HEK293 (cell line): ENCODE measurements around the gene MGAT4A.

Experiments used
- CTCF ChIA-PET: fragments of 350-600 bp; formaldehyde crosslinking; extraction: SDS; loops from one replicate; lab custom pipeline; 2021; ENCODE audit warnings: antibody characterized with exemption; lab: Yijun Ruan, JAX
- POLR2A ChIA-PET: fragments of 300-600 bp; formaldehyde crosslinking; extraction: SDS; loops from one replicate; lab custom pipeline; 2020; ENCODE audit warnings: antibody characterized with exemption, inconsistent platforms; lab: Yijun Ruan, JAX
- H3K27ac ChIP-seq: fragments of 200-500 bp; sonication (Bioruptor generic); 2 replicates; pipeline ENCODE4 v1.5.1; 2014; ENCODE audit warnings: low read depth, low read length, control low read depth, inconsistent platforms; ENCODE audit errors: extremely low read depth
- H3K36me3 ChIP-seq, 2 experiments: fragments of 200-500 bp in 1 of 2; sonication (Bioruptor generic) in 1 of 2; 1 replicate in 1 of 2; 2 replicates in 1 of 2; pipeline ENCODE4 v1.5.1; 2014 to 2017; ENCODE audit warnings: inconsistent platforms in 2 of 2, low read length in 2 of 2; ENCODE audit not compliant: control insufficient read depth in 2 of 2, insufficient read depth in 1 of 2
- H3K4me1 ChIP-seq: fragments of 200-500 bp; sonication (Bioruptor generic); 2 replicates; pipeline ENCODE4 v1.5.1; 2014; ENCODE audit warnings: mild to moderate bottlenecking, low read length, inconsistent platforms; ENCODE audit not compliant: control insufficient read depth, insufficient read depth
- H3K4me3 ChIP-seq: 2 replicates; pipeline ENCODE4 v1.5.1; 2011; ENCODE audit warnings: low read depth, mild to moderate bottlenecking, control low read depth, low read length, moderate library complexity
- H3K9me3 ChIP-seq: fragments of 200-500 bp; sonication (Bioruptor generic); 2 replicates; pipeline ENCODE4 v1.5.1; 2014; ENCODE audit warnings: low read depth, low read length, inconsistent platforms; ENCODE audit not compliant: control insufficient read depth, insufficient read depth
- ATF2 ChIP-seq: fragments of 450-650 bp; formaldehyde crosslinking; IDR thresholded peaks from 2 replicates; pipeline ENCODE4 v1.5.1; 2016; ENCODE audit warnings: missing biosample characterization, missing genetic modification characterization, low read depth
- GLI4 ChIP-seq: fragments of 450-650 bp; formaldehyde crosslinking; IDR thresholded peaks from 2 replicates; pipeline ENCODE4 v1.5.1; 2016; ENCODE audit warnings: missing biosample characterization, missing genetic modification characterization
- INSM2 ChIP-seq: fragments of 450-650 bp; formaldehyde crosslinking; IDR thresholded peaks from 2 replicates; pipeline ENCODE4 v1.5.1; 2016; ENCODE audit warnings: missing biosample characterization, missing genetic modification characterization
- PATZ1 ChIP-seq: fragments of 450-650 bp; formaldehyde crosslinking; IDR thresholded peaks from 2 replicates; pipeline ENCODE4 v1.5.1; 2016; ENCODE audit warnings: missing biosample characterization, missing genetic modification characterization
- REPIN1 ChIP-seq: fragments of 450-650 bp; formaldehyde crosslinking; IDR thresholded peaks from 2 replicates; pipeline ENCODE4 v1.5.1; 2017; ENCODE audit warnings: missing biosample characterization, missing genetic modification characterization, low read depth
- ZFP37 ChIP-seq: fragments of 450-650 bp; formaldehyde crosslinking; IDR thresholded peaks from 2 replicates; pipeline ENCODE4 v1.5.1; 2016; ENCODE audit warnings: missing biosample characterization, missing genetic modification characterization
- ZIC2 ChIP-seq: fragments of 450-650 bp; formaldehyde crosslinking; IDR thresholded peaks from 2 replicates; pipeline ENCODE4 v1.5.1; 2016; ENCODE audit warnings: missing biosample characterization, missing genetic modification characterization
- ZNF121 ChIP-seq: fragments of 450-650 bp; formaldehyde crosslinking; IDR thresholded peaks from 2 replicates; pipeline ENCODE4 v1.5.1; 2016; ENCODE audit warnings: missing biosample characterization, missing genetic modification characterization
- ZNF148 ChIP-seq: fragments of 450-650 bp; formaldehyde crosslinking; IDR thresholded peaks from 2 replicates; pipeline ENCODE4 v1.5.0; 2017; ENCODE audit warnings: missing biosample characterization, missing genetic modification characterization, borderline replicate concordance
- ZNF155 ChIP-seq: fragments of 450-650 bp; formaldehyde crosslinking; IDR thresholded peaks from 2 replicates; pipeline ENCODE4 v1.5.1; 2016; ENCODE audit warnings: missing biosample characterization, missing genetic modification characterization
- ZNF19 ChIP-seq: fragments of 450-650 bp; formaldehyde crosslinking; IDR thresholded peaks from 2 replicates; pipeline ENCODE4; 2016; ENCODE audit warnings: missing biosample characterization, missing genetic modification characterization, low read depth
- ZNF202 ChIP-seq: fragments of 450-650 bp; formaldehyde crosslinking; IDR thresholded peaks from 2 replicates; pipeline ENCODE4 v1.5.1; 2016; ENCODE audit warnings: missing biosample characterization, missing genetic modification characterization, borderline replicate concordance
- ZNF292 ChIP-seq: fragments of 450-650 bp; formaldehyde crosslinking; IDR thresholded peaks from 2 replicates; pipeline ENCODE4 v1.5.1; 2016; ENCODE audit warnings: low read depth, missing biosample characterization, missing genetic modification characterization, borderline replicate concordance
- ZNF302 ChIP-seq: fragments of 450-650 bp; formaldehyde crosslinking; IDR thresholded peaks from 2 replicates; pipeline ENCODE4 v1.5.1; 2016; ENCODE audit warnings: missing biosample characterization, missing genetic modification characterization, low read depth
- ZNF354C ChIP-seq: fragments of 450-650 bp; formaldehyde crosslinking; IDR thresholded peaks from 2 replicates; pipeline ENCODE4 v1.5.1; 2016; ENCODE audit warnings: missing biosample characterization, missing genetic modification characterization, low read depth, borderline replicate concordance
- ZNF514 ChIP-seq: fragments of 450-650 bp; formaldehyde crosslinking; IDR thresholded peaks from 2 replicates; pipeline ENCODE4 v1.5.1; 2016; ENCODE audit warnings: missing biosample characterization, missing genetic modification characterization
- ZNF555 ChIP-seq: fragments of 450-650 bp; formaldehyde crosslinking; conservative IDR thresholded peaks from 2 replicates; pipeline ENCODE4 v1.5.1; 2017; ENCODE audit warnings: missing biosample characterization, mild to moderate bottlenecking, missing genetic modification characterization, inconsistent platforms
- ZNF561 ChIP-seq: fragments of 450-650 bp; IDR thresholded peaks from 2 replicates; pipeline ENCODE4 v1.5.1; 2018; ENCODE audit warnings: missing biosample characterization, missing genetic modification characterization, borderline replicate concordance
- ZNF571 ChIP-seq: fragments of 450-650 bp; formaldehyde crosslinking; IDR thresholded peaks from 2 replicates; pipeline ENCODE4 v1.5.0; 2017; ENCODE audit warnings: missing biosample characterization, missing genetic modification characterization
- ZNF626 ChIP-seq: fragments of 450-650 bp; sonication (Bioruptor Pico); formaldehyde crosslinking; IDR thresholded peaks from 2 replicates; pipeline ENCODE4 v1.5.1; 2018; ENCODE audit warnings: missing biosample characterization, missing genetic modification characterization, inconsistent platforms
- ZNF629 ChIP-seq: fragments of 450-650 bp; formaldehyde crosslinking; IDR thresholded peaks from 2 replicates; pipeline ENCODE4 v1.5.1; 2017; ENCODE audit warnings: missing biosample characterization, missing genetic modification characterization
- ZNF792 ChIP-seq: fragments of 450-650 bp; formaldehyde crosslinking; IDR thresholded peaks from 2 replicates; pipeline ENCODE4 v1.5.1; 2016; ENCODE audit warnings: missing biosample characterization, missing genetic modification characterization
- ZNF837 ChIP-seq: fragments of 450-650 bp; formaldehyde crosslinking; IDR thresholded peaks from 2 replicates; pipeline ENCODE4 v1.5.1; 2016; ENCODE audit warnings: missing biosample characterization, missing genetic modification characterization
- ZSCAN16 ChIP-seq: fragments of 450-650 bp; formaldehyde crosslinking; IDR thresholded peaks from 2 replicates; pipeline ENCODE4 v1.5.1; 2016; ENCODE audit warnings: missing biosample characterization, missing genetic modification characterization
- ZSCAN18 ChIP-seq: fragments of 450-650 bp; formaldehyde crosslinking; IDR thresholded peaks from 2 replicates; pipeline ENCODE4 v1.5.1; 2016; ENCODE audit warnings: missing biosample characterization, missing genetic modification characterization

Gene MGAT4A

GRCh38 chr2:98709535-98709934 lies 21.4 kb downstream of the MGAT4A start (continued):
- no peak for TF ChIP-seq ATF2 (tag by site-specific recombination)
- TF ChIP-seq GLI4 (tag by site-specific recombination) = no peak

GRCh38 chr2:98708396-98709186 lies 22.3 kb downstream of the MGAT4A start:
- Histone ChIP-seq H3K4me1 (no peaks in the 10 kb centered on the region), H3K4me3 (no peak overlapping the region), H3K27ac (no peak overlapping the region)
- CTCF ChIA-PET = no interaction called here
- TF ChIP-seq ZNF148 (tag by site-specific recombination) (no peak), PATZ1 (tag by site-specific recombination) (no peak), ZNF19 (no peak), ZNF354C (tag by site-specific recombination) (no peak), ZNF121 (no peak), ZNF302 (tag by site-specific recombination) (no peak), ZNF555 (tag by site-specific recombination) (no peak), REPIN1 (tag by site-specific recombination) (no peak)
- TF ChIP-seq, all 188 proteins: peak for 0
- Histone ChIP-seq H3K9me3 (no peaks in the 10 kb centered on the region), H3K36me3 (no peaks in the 10 kb centered on the region)
- POLR2A ChIA-PET = no interaction called here

- CTCF ChIA-PET = interaction anchor here (0.7 kb wide), 1 partner anchor 1306 kb away, joined by 4 read pairs; no protein-coding TSS in a partner anchor
- H3K36me3 ChIP-seq = no peaks in the 10 kb centered on the region
- H3K27ac ChIP-seq = no peak overlapping the region
- POLR2A ChIA-PET = no interaction called here
- H3K4me1 ChIP-seq = no peaks in the 10 kb centered on the region
- H3K9me3 ChIP-seq = no peaks in the 10 kb centered on the region
- no peak overlapping the region for H3K4me3 ChIP-seq
- no peak for TF ChIP-seq ZNF626 (tag by site-specific recombination)
- TF ChIP-seq ZNF202 (tag by site-specific recombination) = no peak
- no peak for TF ChIP-seq ZNF792 (tag by site-specific recombination)
- no peak for TF ChIP-seq INSM2 (tag by site-specific recombination)
- TF ChIP-seq ZNF571 (tag by site-specific recombination) = no peak
- TF ChIP-seq ZNF155 (tag by site-specific recombination) = no peak
- no peak for TF ChIP-seq ZFP37 (tag by site-specific recombination)
- TF ChIP-seq ZSCAN16 (tag by site-specific recombination) = no peak
- no peak for TF ChIP-seq ZSCAN18 (tag by site-specific recombination)
- no peak for TF ChIP-seq ZNF837 (tag by site-specific recombination)
- TF ChIP-seq ZNF292 = no peak
- TF ChIP-seq ZNF561 (tag by site-specific recombination) = no peak
- no peak for TF ChIP-seq ZIC2 (tag by site-specific recombination)
- TF ChIP-seq ZNF629 (tag by site-specific recombination) = no peak
- no peak for TF ChIP-seq ZNF514 (tag by site-specific recombination)
Observed at GRCh38 chr2:98706591-98706990, 24.3 kb downstream of the MGAT4A start.
